Vagina (tissue), 2 donors: ENCODE data around the gene FAM78B.

Experiments used
- POLR2A ChIP-seq, 2 donors: fragments of 450-650 bp; IDR thresholded peaks; one replicate each; pipeline ENCODE4 v1.6.1; 2017; ENCODE audit warnings: antibody characterized with exemption in 2 of 2, mild to moderate bottlenecking in 2 of 2, moderate library complexity in 2 of 2
- TF ChIP-seq, protein P1 (sequence below), 3 experiments: fragments of 450-650 bp in 2 of 3; fragments of 200-600 bp in 1 of 3; sonication (generic) in 1 of 3; IDR thresholded peaks; one replicate each; pipeline ENCODE4 v1.5.1; 2017 to 2019; ENCODE audit warnings: antibody characterized with exemption in 3 of 3, mild to moderate bottlenecking in 2 of 3, moderate library complexity in 2 of 3

DNA sequence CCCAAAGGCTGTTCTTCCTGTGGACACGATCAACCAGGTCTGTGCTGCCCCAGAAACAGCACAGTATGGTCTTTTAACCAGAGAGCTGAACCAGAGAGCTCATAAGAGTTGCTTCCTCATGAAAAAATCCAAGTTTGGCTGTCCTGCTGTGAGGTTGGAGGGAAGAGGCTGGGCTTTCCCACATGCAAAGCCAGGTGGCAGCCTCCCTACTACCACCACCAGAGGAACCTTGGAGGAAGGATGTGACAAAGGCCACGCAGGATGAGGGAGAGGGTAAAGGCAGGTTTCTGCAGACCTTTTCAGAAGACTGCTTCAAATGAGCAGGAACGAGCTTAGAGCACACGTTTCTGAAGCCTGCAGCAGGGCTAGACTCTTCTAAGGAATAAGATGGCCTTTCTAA, 27.1 kb downstream of the FAM78B start:
- TF ChIP-seq, protein P1, sequence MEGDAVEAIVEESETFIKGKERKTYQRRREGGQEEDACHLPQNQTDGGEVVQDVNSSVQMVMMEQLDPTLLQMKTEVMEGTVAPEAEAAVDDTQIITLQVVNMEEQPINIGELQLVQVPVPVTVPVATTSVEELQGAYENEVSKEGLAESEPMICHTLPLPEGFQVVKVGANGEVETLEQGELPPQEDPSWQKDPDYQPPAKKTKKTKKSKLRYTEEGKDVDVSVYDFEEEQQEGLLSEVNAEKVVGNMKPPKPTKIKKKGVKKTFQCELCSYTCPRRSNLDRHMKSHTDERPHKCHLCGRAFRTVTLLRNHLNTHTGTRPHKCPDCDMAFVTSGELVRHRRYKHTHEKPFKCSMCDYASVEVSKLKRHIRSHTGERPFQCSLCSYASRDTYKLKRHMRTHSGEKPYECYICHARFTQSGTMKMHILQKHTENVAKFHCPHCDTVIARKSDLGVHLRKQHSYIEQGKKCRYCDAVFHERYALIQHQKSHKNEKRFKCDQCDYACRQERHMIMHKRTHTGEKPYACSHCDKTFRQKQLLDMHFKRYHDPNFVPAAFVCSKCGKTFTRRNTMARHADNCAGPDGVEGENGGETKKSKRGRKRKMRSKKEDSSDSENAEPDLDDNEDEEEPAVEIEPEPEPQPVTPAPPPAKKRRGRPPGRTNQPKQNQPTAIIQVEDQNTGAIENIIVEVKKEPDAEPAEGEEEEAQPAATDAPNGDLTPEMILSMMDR (IDR thresholded peaks at IDR 0.05) = no peak
- no peak for TF ChIP-seq POLR2A (IDR thresholded peaks at IDR 0.05)
